Adrenal gland (tissue), 5 donors: ENCODE results near the gene RNF212.

Source experiments
- POLR2A ChIP-seq, 2 donors: fragments of 450-650 bp; IDR thresholded peaks; one replicate each; pipeline ENCODE4 v1.6.1; 2017; ENCODE audit warnings: antibody characterized with exemption in 2 of 2, mild to moderate bottlenecking in 2 of 2, moderate library complexity in 1 of 2
- TF ChIP-seq, protein P1 (sequence below), 6 experiments: fragments of 450-650 bp in 4 of 6; fragments of 200-600 bp in 2 of 6; sonication (generic) in 1 of 6; IDR thresholded peaks; 1 replicate in 5 of 6; 2 replicates in 1 of 6; pipeline versions ENCODE4 v1.5.1 to v1.8.0; 2016 to 2021; ENCODE audit warnings: antibody characterized with exemption in 6 of 6, mild to moderate bottlenecking in 2 of 6, moderate library complexity in 1 of 6
- donor health status: DM: no; HTN: no; CAD: no.

DNA sequence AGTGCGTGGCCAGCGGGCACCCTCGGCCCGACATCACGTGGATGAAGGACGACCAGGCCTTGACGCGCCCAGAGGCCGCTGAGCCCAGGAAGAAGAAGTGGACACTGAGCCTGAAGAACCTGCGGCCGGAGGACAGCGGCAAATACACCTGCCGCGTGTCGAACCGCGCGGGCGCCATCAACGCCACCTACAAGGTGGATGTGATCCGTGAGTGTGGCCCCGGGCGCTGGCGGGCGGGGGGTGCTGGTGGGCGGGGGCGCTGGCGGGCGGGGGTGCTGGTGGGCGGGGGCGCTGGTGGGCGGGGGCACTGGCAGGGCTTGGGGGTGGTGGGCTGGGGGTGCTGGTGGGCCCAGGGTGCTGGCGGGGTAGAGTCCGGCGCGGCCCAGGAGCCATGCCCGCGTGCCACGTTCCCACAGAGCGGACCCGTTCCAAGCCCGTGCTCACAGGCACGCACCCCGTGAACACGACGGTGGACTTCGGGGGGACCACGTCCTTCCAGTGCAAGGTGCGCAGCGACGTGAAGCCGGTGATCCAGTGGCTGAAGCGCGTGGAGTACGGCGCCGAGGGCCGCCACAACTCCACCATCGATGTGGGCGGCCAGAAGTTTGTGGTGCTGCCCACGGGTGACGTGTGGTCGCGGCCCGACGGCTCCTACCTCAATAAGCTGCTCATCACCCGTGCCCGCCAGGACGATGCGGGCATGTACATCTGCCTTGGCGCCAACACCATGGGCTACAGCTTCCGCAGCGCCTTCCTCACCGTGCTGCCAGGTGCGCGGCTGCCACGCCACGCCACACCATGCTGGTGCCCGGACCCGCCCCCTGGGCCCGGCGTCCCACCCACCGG lies 89.2 kb downstream of the RNF212 start:
- TF ChIP-seq, protein P1, sequence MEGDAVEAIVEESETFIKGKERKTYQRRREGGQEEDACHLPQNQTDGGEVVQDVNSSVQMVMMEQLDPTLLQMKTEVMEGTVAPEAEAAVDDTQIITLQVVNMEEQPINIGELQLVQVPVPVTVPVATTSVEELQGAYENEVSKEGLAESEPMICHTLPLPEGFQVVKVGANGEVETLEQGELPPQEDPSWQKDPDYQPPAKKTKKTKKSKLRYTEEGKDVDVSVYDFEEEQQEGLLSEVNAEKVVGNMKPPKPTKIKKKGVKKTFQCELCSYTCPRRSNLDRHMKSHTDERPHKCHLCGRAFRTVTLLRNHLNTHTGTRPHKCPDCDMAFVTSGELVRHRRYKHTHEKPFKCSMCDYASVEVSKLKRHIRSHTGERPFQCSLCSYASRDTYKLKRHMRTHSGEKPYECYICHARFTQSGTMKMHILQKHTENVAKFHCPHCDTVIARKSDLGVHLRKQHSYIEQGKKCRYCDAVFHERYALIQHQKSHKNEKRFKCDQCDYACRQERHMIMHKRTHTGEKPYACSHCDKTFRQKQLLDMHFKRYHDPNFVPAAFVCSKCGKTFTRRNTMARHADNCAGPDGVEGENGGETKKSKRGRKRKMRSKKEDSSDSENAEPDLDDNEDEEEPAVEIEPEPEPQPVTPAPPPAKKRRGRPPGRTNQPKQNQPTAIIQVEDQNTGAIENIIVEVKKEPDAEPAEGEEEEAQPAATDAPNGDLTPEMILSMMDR (IDR thresholded peaks at IDR 0.05), result no peak
- TF ChIP-seq POLR2A (IDR thresholded peaks at IDR 0.05), result no peak
